ENCODE results near the gene MALAT1.
"Not testable (repeated sequence)": the region's sequence is repeated elsewhere in the genome, so short reads cannot be mapped to it uniquely, and the experiment has no call there.

The MALAT1 gene

GRCh38 chr11:65498042-65498726 is 661 bp upstream of the MALAT1 start:
- DNase-seq (ENCODE audit: low read depth), result peak; percentile 73

- DNase-seq (ENCODE audit: low read depth), result no peak
These were observed 193 bp upstream of the MALAT1 start for GRCh38 chr11:65498727-65498976.

- no peak for DNase-seq (ENCODE audit: low read depth)
These were observed 1.0 kb downstream of the MALAT1 start for GRCh38 chr11:65499713-65500386.

- peak; percentile 52 for DNase-seq (ENCODE audit: low read depth)
These were observed 1.7 kb downstream of the MALAT1 start for GRCh38 chr11:65500387-65501185.

GRCh38 chr11:65501186-65501471 is 2.3 kb downstream of the MALAT1 start:
- peak; percentile 45 for DNase-seq (ENCODE audit: low read depth)

GRCh38 chr11:65501472-65502273 is 2.8 kb downstream of the MALAT1 start:
- no peak for DNase-seq (ENCODE audit: low read depth)

DNA sequence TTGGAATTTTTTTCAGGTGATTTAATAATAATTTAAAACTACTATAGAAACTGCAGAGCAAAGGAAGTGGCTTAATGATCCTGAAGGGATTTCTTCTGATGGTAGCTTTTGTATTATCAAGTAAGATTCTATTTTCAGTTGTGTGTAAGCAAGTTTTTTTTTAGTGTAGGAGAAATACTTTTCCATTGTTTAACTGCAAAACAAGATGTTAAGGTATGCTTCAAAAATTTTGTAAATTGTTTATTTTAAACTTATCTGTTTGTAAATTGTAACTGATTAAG is 3.4 kb downstream of the MALAT1 start:
- DNase-seq (ENCODE audit: low read depth), result no peak

- no peak for DNase-seq (ENCODE audit: low read depth)
These were observed 3.9 kb downstream of the MALAT1 start for GRCh38 chr11:65502555-65503367.

GRCh38 chr11:65503368-65503948 is 4.6 kb downstream of the MALAT1 start:
- DNase-seq (ENCODE audit: low read depth), result no peak

DNA sequence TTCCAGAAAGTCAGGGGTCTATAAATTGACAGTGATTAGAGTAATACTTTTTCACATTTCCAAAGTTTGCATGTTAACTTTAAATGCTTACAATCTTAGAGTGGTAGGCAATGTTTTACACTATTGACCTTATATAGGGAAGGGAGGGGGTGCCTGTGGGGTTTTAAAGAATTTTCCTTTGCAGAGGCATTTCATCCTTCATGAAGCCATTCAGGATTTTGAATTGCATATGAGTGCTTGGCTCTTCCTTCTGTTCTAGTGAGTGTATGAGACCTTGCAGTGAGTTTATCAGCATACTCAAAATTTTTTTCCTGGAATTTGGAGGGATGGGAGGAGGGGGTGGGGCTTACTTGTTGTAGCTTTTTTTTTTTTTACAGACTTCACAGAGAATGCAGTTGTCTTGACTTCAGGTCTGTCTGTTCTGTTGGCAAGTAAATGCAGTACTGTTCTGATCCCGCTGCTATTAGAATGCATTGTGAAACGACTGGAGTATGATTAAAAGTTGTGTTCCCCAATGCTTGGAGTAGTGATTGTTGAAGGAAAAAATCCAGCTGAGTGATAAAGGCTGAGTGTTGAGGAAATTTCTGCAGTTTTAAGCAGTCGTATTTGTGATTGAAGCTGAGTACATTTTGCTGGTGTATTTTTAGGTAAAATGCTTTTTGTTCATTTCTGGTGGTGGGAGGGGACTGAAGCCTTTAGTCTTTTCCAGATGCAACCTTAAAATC is 5.3 kb downstream of the MALAT1 start:
- no peak for DNase-seq (ENCODE audit: low read depth)

DNA sequence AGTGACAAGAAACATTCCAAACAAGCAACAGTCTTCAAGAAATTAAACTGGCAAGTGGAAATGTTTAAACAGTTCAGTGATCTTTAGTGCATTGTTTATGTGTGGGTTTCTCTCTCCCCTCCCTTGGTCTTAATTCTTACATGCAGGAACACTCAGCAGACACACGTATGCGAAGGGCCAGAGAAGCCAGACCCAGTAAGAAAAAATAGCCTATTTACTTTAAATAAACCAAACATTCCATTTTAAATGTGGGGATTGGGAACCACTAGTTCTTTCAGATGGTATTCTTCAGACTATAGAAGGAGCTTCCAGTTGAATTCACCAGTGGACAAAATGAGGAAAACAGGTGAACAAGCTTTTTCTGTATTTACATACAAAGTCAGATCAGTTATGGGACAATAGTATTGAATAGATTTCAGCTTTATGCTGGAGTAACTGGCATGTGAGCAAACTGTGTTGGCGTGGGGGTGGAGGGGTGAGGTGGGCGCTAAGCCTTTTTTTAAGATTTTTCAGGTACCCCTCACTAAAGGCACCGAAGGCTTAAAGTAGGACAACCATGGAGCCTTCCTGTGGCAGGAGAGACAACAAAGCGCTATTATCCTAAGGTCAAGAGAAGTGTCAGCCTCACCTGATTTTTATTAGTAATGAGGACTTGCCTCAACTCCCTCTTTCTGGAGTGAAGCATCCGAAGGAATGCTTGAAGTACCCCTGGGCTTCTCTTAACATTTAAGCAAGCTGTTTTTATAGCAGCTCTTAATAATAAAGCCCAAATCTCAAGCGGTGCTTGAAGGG is 6.0 kb downstream of the MALAT1 start:
- no peak for DNase-seq (ENCODE audit: low read depth)

- DNase-seq (ENCODE audit: low read depth), result no peak
These were observed 6.8 kb downstream of the MALAT1 start for GRCh38 chr11:65505466-65506289.

- no peak for DNase-seq (ENCODE audit: low read depth)
These were observed 7.5 kb downstream of the MALAT1 start for GRCh38 chr11:65506290-65506771.

DNA sequence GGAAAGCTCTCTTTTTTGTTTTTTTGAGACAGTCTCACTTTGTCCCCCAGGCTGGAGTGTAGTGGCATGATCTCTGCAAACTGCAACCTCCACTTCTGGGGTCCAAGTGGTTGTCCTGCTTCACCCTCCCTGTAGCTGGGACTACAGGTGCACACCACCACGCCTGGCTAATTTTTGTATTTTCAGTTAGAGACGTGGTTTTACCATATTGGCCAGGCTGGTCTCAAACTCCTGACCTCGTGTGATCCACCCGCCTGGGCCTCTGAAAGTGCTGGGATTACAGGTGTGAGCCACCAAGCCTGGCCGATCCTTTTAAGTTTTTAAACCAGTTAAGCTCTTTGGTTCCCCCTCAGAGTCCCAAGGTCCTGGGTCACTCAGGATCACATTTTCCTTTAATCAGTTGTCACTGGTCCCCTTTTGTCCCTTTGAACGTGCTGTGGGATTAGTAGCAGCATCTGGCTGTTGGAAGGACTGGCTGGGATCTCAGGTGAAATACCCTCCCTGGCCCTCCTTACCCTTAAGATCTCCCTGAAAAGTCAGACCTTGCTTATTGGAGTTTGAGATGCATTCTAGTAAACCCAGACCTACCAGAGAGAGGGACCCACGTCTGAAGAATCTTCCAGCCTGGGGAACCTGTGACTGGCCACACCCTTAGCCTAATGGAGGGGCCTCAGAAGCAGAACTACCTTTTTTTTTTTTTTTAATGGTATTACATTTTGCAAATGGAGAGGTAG is 8.1 kb downstream of the MALAT1 start:
- no peak for DNase-seq (ENCODE audit: low read depth)

DNA sequence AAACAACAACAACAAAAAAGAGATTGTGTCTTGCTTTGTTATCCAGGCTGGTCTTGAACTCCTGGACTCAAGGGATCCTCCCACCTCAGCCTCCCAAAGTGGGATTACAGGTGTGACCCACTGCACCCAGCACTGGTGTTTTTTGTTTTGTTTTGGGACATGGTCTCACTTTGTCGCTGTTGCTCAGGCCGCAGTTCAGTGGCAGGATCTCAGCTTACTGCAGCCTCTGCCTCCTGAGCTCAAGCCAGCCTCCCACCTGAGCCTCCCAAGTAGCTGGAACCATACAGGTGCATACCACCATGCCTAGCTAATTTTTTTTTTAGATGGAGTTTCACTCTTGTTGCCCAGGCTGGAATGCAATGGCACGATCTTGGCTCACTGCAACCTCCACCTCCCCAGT is 13.5 kb downstream of the MALAT1 start:
- not testable (repeated sequence) for DNase-seq (ENCODE audit: low read depth)

DNA sequence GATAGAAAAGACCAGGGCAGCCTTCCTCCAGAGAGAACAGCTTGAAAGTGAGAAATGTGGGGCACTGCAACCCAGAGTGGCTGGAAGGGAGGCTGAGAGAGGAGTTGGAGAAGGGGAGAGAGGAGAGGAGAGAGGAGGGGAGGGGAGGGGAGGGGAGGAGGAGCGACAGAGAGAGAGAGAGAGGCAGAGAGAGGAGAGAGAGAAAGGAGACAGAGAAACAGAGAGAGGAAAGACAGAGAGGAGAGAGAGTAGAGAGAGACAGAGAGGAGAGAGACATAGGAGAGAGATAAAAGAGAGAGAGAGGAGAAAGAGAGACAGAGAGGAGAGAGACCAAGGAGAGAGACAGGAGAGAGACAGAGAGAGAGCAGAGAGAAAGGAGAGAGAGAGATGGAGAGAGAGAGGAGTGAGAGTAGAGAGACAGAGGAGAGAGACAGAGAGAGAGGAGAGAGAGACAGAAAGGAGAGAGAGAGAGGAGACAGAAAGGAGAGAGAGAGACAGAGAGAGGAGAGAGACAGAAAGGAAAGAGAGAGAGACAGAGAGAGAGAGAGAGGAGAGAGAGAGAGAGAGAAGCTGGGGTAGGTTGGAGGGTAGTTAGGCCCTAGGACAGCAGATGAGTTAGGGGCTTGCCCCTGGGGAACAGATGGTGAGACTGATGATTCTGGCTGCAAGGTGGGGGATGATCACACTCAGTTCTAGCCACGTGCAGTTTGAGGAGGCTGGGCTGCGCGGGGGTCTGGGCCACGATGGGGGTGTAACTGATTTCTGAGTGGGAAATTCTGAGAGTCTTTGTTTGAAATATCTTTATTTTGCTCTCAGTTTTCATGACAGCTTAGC is 17.5 kb downstream of the MALAT1 start:
- no peak for DNase-seq (ENCODE audit: low read depth)

- DNase-seq (ENCODE audit: low read depth), result not testable (repeated sequence)
These were observed 20.2 kb downstream of the MALAT1 start for GRCh38 chr11:65518941-65519549.
